Endodermal cell (in vitro differentiated cells): Measurements from ENCODE around the gene SDHA. TPM values are rescaled to one million over a fixed set of nuclear protein-coding genes. Genes with fewer than 3 reads are reported as not detected.
"Not testable (repeated sequence)": the region's sequence is repeated elsewhere in the genome, so short reads cannot be mapped to it uniquely, and the experiment has no call there.

Experiments
- DNase-seq: peaks from one replicate; pipeline ENCODE4 v3.0.0-alpha.2; 2017
- H3K27ac ChIP-seq: 2 replicates; pipeline ENCODE4 v1.5.1; 2013; ENCODE audit warnings: mild to moderate bottlenecking, low read depth, low read length, moderate library complexity
- H3K27me3 ChIP-seq: 2 replicates; pipeline ENCODE4 v1.6.1; 2013; ENCODE audit warnings: mild to moderate bottlenecking, low read length, moderate library complexity; ENCODE audit not compliant: insufficient read depth, control insufficient read depth, poor library complexity, severe bottlenecking
- H3K36me3 ChIP-seq: 2 replicates; pipeline ENCODE4 v1.7.0; 2013; ENCODE audit warnings: mild to moderate bottlenecking, low read length, moderate library complexity; ENCODE audit not compliant: control insufficient read depth, insufficient read depth
- H3K4me1 ChIP-seq: one replicate; pipeline ENCODE4 v1.7.0; 2013; ENCODE audit warnings: low read length; ENCODE audit not compliant: control insufficient read depth, insufficient read depth
- H3K4me3 ChIP-seq: 2 replicates; pipeline ENCODE4 v1.5.1; 2013; ENCODE audit warnings: mild to moderate bottlenecking, low read length, moderate library complexity
- H3K9ac ChIP-seq: 2 replicates; pipeline ENCODE4 v1.6.1; 2013; ENCODE audit warnings: mild to moderate bottlenecking, low read length, moderate library complexity; ENCODE audit not compliant: poor library complexity, severe bottlenecking; ENCODE audit errors: extremely low read depth
- H3K9me3 ChIP-seq: 2 replicates; pipeline ENCODE4 v1.6.1; 2013; ENCODE audit warnings: mild to moderate bottlenecking, low read length, moderate library complexity; ENCODE audit not compliant: control insufficient read depth
- H3K27ac Mint-ChIP-seq: 2 replicates; pipeline ENCODE4 v1.8.0; 2020; ENCODE audit warnings: mixed read lengths
- H3K27me3 Mint-ChIP-seq: 2 replicates; pipeline ENCODE4 v1.8.0; 2021; ENCODE audit warnings: mild to moderate bottlenecking, mixed read lengths; ENCODE audit not compliant: insufficient read depth
- H3K36me3 Mint-ChIP-seq: 2 replicates; pipeline ENCODE4 v1.8.0; 2020; ENCODE audit warnings: low read depth, mixed read lengths
- H3K4me1 Mint-ChIP-seq: 2 replicates; pipeline ENCODE4 v1.8.0; 2020; ENCODE audit warnings: mixed read lengths
- H3K4me3 Mint-ChIP-seq: 2 replicates; pipeline ENCODE4 v1.8.0; 2020; ENCODE audit warnings: mild to moderate bottlenecking, moderate library complexity, mixed read lengths
- H3K9me3 Mint-ChIP-seq: 2 replicates; pipeline ENCODE4 v1.8.0; 2020; ENCODE audit warnings: mild to moderate bottlenecking, mixed read lengths
- CTCF ChIP-seq: fragments of 200-600 bp; sonication (generic); conservative IDR thresholded peaks from 2 replicates; pipeline ENCODE4 v1.5.0; 2021; ENCODE audit warnings: antibody characterized with exemption, mild to moderate bottlenecking
- WGBS, 2 experiments: methylation state at CpG; one replicate each; pipeline versions ENCODE4 v1.1.5 to v1.1.7; 2013; ENCODE audit warnings: missing lambda C conversion rate in 2 of 2, mixed read lengths in 1 of 2; ENCODE audit not compliant: insufficient coverage in 1 of 2, insufficient read length in 1 of 2; 5-methylcytosine and 5-hydroxymethylcytosine counted together
- total RNA-seq, 2 donors: library from RNA; stranded (reverse); fragmentation: NEBNext Ultra II Directional in 1 of 2; extraction: Animal tissue kit (Norgen Biotek cat#: 25700) in 1 of 2; gene quantifications; 2 replicates in 1 of 2; 3 replicates in 1 of 2; pipeline ENCODE4 v1.2.1, GENCODE V29; 2021

SDHA gene
- total RNA-seq, 2 donors from 2014 or later, result 61.6 to 73.1 TPM

- Mint-ChIP-seq H3K27me3 (no peaks in the 10 kb centered on the region), H3K27ac (no peak overlapping the region), H3K4me1 (no peaks in the 10 kb centered on the region), H3K9me3 (peaks cover 22% of the 10 kb centered on the region), H3K36me3 (peaks cover 69% of the 10 kb centered on the region), H3K4me3 (no peak overlapping the region)
- no peak overlapping the region for H3K27ac ChIP-seq
- peaks cover 23% of the 10 kb centered on the region for H3K36me3 ChIP-seq
- WGBS, 2 experiments, result 96 to 100% methylated on average over 6 to 9 of the region's 9 CpGs
- no peak for TF ChIP-seq CTCF
- no peaks in the 10 kb centered on the region for H3K27me3 ChIP-seq
- H3K9me3 ChIP-seq, result no peaks in the 10 kb centered on the region
- DNase-seq, result no peak
- H3K9ac ChIP-seq, result no peak overlapping the region
- no peaks in the 10 kb centered on the region for H3K4me1 ChIP-seq
- H3K4me3 ChIP-seq, result no peak overlapping the region
Measured at GRCh38 chr5:278646-279045, 60.5 kb downstream of the SDHA start.

GRCh38 chr5:279051-279665, 61.0 kb downstream of the SDHA start:
- not testable (repeated sequence) for H3K27me3 ChIP-seq, H3K4me3 ChIP-seq, H3K27ac Mint-ChIP-seq, H3K4me1 Mint-ChIP-seq, H3K27ac ChIP-seq, H3K27me3 Mint-ChIP-seq, H3K9me3 ChIP-seq, DNase-seq, H3K4me3 Mint-ChIP-seq, H3K9ac ChIP-seq, H3K4me1 ChIP-seq
- Mint-ChIP-seq H3K36me3 (peaks cover 70% of the 10 kb centered on the region), H3K9me3 (peaks cover 24% of the 10 kb centered on the region)
- H3K36me3 ChIP-seq, result peaks cover 20% of the 10 kb centered on the region
- WGBS, 2 experiments, result 83% methylated on average over 11 to 14 of the region's 14 CpGs

GRCh38 chr5:285991-286557, 68.0 kb downstream of the SDHA start:
- WGBS, 2 experiments, result 93 to 98% methylated on average over 8 to 14 of the region's 14 CpGs
- Mint-ChIP-seq H3K27ac (no peak overlapping the region), H3K27me3 (no peaks in the 10 kb centered on the region), H3K4me3 (no peak overlapping the region), H3K9me3 (peaks cover 22% of the 10 kb centered on the region), H3K36me3 (peaks cover 67% of the 10 kb centered on the region), H3K4me1 (no peaks in the 10 kb centered on the region)
- H3K4me1 ChIP-seq, result no peaks in the 10 kb centered on the region
- no peaks in the 10 kb centered on the region for H3K36me3 ChIP-seq
- TF ChIP-seq CTCF, result no peak
- no peaks in the 10 kb centered on the region for H3K9me3 ChIP-seq
- H3K27me3 ChIP-seq, result no peaks in the 10 kb centered on the region
- no peak overlapping the region for H3K9ac ChIP-seq
- no peak for DNase-seq
- no peak overlapping the region for H3K27ac ChIP-seq
- H3K4me3 ChIP-seq, result no peak overlapping the region

- not testable (repeated sequence) for H3K4me1 ChIP-seq, H3K27me3 Mint-ChIP-seq, H3K9me3 ChIP-seq, H3K4me1 Mint-ChIP-seq, H3K9me3 Mint-ChIP-seq, H3K36me3 ChIP-seq, DNase-seq, H3K27me3 ChIP-seq, H3K4me3 Mint-ChIP-seq, H3K27ac Mint-ChIP-seq, H3K4me3 ChIP-seq, H3K9ac ChIP-seq, H3K27ac ChIP-seq
- H3K36me3 Mint-ChIP-seq, result peaks cover 49% of the 10 kb centered on the region
- 90 to 94% methylated on average over 2 to 7 of the region's 13 CpGs for WGBS, 2 experiments
Measured at GRCh38 chr5:290200-290599, 72.1 kb downstream of the SDHA start.

- peaks cover 39% of the 10 kb centered on the region for H3K36me3 Mint-ChIP-seq
Measured at GRCh38 chr5:291345-291744, 73.2 kb downstream of the SDHA start.

GRCh38 chr5:294788-295187, 76.7 kb downstream of the SDHA start:
- not testable (repeated sequence) for H3K4me3 Mint-ChIP-seq, H3K27me3 ChIP-seq, H3K9me3 Mint-ChIP-seq, DNase-seq, H3K27me3 Mint-ChIP-seq, H3K4me3 ChIP-seq, H3K36me3 ChIP-seq, H3K9ac ChIP-seq, H3K27ac ChIP-seq, H3K27ac Mint-ChIP-seq, H3K9me3 ChIP-seq, H3K4me1 ChIP-seq
- H3K4me1 Mint-ChIP-seq, result peaks cover 20% of the 10 kb centered on the region
- WGBS, 2 experiments, result 92% methylated on average over 13 of the region's 17 CpGs; no CpG with 5 or more reads in 1 of the 2 experiments
- peaks cover 33% of the 10 kb centered on the region for H3K36me3 Mint-ChIP-seq

More at GRCh38 chr5:291345-291744, 73.2 kb downstream of the SDHA start:
- not testable (repeated sequence) for H3K27me3 ChIP-seq, H3K4me1 Mint-ChIP-seq, H3K9me3 ChIP-seq, H3K9ac ChIP-seq, H3K9me3 Mint-ChIP-seq, H3K4me3 ChIP-seq, DNase-seq, H3K27ac ChIP-seq, H3K36me3 ChIP-seq, H3K4me3 Mint-ChIP-seq, H3K27me3 Mint-ChIP-seq, H3K27ac Mint-ChIP-seq, H3K4me1 ChIP-seq
- WGBS, 2 experiments, result 95 to 96% methylated on average over 7 to 10 of the region's 10 CpGs
